Choroid plexus epithelial cell (primary cell): ENCODE data around the gene TSPYL1.
"Not testable (repeated sequence)": the region's sequence is repeated elsewhere in the genome, so short reads cannot be mapped to it uniquely, and the experiment has no call there.

ENCODE experiments used
- DNase-seq: peaks from one replicate; pipeline ENCODE4 v3.0.0-alpha.2; 2010; ENCODE audit warnings: low read depth
- H3K4me3 ChIP-seq: 2 replicates; pipeline ENCODE4 v1.5.1; 2011; ENCODE audit warnings: low read depth, mild to moderate bottlenecking, control low read depth, low read length, moderate library complexity
- CTCF ChIP-seq: conservative IDR thresholded peaks from 2 replicates; pipeline ENCODE4 v1.5.1; 2011; ENCODE audit warnings: low read depth, mild to moderate bottlenecking, control low read depth, inconsistent platforms, low read length, moderate library complexity

TSPYL1 gene

DNA sequence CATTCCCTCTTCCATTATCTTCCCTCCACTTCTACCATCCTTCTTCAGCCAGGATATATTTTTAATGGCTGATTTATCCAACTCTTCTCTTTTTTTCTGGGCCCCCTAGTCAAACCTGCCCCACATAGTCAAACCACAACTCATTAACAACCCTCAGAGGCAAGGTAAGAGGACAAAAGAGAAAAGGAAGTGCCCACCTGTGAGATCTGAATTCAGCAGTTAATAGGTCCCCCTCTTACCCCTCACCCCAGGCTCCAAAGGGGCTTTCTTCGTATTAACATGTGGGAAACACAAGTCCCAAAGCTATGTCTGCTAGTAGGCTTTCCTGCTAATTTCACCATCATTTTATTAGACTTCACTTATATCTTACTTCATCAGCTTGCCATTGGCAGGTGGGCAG is 44.1 kb upstream of the TSPYL1 start:
- no peak for TF ChIP-seq CTCF
- H3K4me3 ChIP-seq, result no peak overlapping the region
- DNase-seq, result no peak

DNA sequence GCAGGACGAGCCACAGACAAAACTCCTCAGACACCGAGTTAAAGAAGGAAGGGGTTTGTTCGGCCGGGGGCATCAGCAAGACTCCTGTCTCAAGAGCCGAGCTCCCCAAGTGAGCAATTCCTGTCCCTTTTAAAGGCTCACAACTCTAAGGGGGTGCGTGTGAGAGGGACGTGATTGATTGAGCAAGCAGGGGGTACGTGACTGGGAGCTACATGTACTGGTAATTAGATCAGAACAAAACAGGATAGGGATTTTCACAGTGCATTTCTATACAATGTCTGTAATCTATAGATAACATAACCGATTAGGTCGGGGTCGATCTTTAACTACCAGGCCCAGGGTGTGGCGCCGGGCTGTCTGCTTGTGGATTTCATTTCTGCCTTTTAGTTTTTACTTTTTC is 42.2 kb upstream of the TSPYL1 start:
- not testable (repeated sequence) for H3K4me3 ChIP-seq, DNase-seq

- no peak for DNase-seq
- TF ChIP-seq CTCF, result peak; percentile 26
- H3K4me3 ChIP-seq, result no peak overlapping the region
These were observed 37.2 kb upstream of the TSPYL1 start for GRCh38 chr6:116316772-116317467.

DNA sequence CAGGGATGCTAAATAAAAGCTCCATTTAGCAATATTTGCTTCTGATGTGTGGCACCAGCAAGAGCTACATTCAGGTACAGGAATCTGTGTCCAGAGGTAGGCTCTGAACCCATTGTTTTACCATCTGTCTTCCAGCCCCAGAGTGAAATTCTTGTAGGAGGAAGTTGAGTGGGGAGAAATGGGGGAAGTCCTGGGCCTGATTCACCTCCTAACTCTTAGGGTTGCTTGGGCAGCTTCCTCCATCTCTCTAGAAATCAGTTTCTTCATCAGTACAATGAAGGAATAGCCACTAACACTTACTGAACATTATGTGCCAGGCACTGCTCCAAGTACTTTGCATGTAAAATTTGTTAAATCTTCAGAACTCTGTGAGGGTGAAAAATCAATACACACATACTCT is 35.1 kb upstream of the TSPYL1 start:
- no peak overlapping the region for H3K4me3 ChIP-seq
- peak; percentile 27 for DNase-seq
- TF ChIP-seq CTCF, result no peak

GRCh38 chr6:116314218-116314617 is 34.5 kb upstream of the TSPYL1 start:
- H3K4me3 ChIP-seq, result no peak overlapping the region
- DNase-seq, result peak; percentile 13
- no peak for TF ChIP-seq CTCF

DNA sequence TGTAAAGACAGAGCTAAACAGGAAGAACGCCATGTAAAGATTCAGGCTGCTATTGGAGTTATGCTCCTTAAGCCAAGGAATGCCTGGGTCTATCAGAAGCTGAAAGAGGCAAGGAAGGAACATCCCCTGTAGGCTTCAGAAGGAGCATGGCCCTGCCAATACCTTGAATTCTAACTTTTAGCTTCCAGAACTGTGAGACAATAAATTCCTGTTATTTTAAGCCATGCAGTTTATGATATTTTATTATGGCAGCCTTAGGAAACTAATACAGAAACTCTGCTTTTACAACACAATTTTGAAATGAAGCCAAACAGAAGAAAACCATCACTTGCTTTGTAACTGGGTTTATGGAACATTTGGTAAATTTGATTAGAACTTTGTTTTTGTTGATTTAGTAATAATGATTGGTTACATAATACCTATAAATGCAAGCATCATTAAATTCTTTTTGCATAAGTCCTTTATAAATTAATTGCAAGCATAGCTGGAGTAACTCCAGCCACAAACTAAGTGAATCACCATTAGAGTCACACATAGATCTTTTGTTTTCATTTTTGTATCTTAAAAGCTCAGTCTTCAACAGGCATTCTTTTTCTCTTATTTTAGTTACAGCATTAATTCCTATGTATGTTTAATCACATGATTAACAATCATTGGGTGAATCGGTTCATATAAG is 33.5 kb upstream of the TSPYL1 start:
- TF ChIP-seq CTCF, result no peak
- DNase-seq, result peak; percentile 21
- no peak overlapping the region for H3K4me3 ChIP-seq

DNA sequence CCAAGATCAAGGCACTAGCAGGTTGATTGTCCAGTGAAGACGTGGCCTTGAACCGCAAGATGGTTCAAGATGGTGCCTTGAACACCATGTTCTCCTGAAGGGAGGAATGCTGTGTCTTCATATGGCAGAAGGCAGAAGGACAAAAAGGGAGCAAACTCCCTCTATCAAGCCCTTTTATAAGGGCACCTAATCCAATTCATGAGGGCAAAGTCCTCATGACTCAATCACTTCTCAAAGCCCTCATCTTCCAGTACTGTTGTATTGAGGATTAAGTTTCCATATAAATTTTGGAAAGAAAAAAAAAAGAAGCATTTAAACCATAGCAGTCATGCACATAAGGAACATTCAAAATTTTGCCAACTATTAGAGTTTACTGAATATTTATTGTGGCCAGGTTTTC is 29.9 kb upstream of the TSPYL1 start:
- TF ChIP-seq CTCF, result no peak
- no peak overlapping the region for H3K4me3 ChIP-seq
- no peak for DNase-seq
